Stimulated activated CD4-positive, alpha-beta T cell treated with anti-CD3 and anti-CD28 coated beads, TNF-alpha, amount 100 ng/mL, for 1 hour (primary cell): ENCODE measurements around the gene SS18L1.

Experiments
- DNase-seq, 3 donors: peaks; one replicate each; pipeline ENCODE4 v3.0.0-alpha.2; 2020; ENCODE audit warnings: low read depth in 3 of 3, low spot score in 1 of 3

SS18L1 gene

DNA sequence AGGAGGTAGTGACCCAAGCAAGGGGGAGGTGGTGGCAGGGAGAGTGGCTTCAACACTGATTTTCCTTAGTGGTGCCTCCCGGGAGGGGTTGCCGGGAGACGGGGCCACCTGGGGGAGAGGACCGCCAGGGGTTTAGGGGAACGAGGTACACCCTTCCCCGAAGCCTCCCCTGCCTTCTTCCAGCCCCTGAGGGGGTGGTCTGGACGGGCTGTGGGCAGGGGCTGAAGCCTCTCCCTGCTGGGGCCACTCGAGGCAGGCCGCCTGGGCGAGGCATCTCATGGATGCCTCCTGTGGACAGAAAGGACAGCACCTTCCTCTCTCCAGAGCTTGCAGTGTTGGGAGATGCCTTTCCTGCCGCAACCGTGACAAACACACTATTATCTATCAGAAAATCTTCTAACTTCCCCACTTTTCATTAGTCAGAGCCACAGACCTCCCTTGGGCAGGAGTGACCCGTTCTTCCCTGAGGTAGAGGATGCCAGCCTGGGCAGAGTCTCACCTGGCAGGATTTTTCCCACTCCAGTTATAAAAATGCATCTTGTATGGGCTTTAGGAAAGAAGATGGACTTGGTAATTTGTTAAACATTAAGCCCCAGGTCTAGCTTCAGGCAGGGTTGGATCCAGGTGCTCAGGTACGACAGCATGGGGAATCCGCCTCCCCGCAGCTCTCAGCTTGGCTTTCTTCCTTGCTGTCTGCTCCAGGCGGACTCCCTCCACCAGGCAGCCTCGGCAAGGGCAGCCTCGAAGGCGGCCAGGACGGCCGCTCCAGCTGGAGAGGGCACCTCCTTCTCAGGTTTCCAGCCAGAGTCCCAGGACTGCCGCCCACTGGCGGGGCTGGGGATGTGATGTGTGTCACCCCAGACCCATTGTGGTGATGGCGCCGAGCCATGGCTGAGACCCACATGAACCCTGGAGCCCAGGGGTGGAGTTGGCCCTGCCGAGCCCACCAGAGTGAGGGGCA, 65.5 kb downstream of the SS18L1 start:
- no peak for DNase-seq

DNA sequence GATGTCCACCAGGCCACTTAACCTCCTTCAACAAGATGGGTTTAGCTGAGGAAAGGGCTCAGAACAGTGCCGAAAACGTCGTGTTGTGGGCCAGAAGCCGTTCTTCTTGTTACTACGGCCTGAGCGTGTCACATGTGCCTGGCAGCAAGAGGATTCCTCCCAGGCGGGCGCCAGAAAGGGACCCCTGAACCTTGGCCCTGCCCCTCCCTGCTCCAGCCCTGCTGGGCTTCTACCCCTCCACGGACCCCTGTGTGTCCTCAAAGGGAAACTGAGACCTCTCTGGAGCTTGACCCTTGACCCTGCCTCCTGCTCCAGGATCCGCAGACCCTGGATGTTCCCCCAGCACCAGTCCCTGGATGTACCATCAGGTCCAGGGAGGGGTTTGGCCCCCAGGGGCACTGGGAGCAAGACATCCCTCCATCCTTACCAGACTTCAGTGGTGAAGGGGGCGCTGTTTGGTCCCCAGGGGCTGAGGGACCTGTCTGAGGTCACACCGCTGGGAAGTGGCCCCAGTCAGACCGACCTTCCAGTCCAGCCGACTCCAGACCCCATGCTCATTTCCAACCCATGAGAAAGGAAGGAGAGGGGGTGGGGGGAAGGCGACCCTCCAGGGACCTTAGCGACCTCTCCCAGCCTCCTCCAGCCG, 66.4 kb downstream of the SS18L1 start:
- DNase-seq, result no peak

DNA sequence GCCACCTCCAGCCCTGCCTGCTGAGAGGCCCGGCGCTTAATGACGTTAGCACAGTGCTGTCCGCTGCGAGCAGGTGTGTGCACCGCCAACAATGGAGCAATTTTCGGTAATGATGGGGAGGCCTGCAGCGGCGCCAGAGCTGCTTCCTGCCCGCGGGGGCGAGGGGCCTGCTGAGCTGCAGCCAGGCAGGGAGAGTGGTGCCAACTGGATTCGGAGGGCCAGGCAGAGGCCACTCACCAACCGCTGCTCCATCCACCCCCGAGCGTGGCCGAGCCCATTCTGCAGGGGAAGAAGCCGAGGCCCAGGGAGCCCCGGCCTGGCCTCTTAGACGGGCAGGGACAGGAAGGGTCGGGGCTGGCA, 66.9 kb downstream of the SS18L1 start:
- DNase-seq, result no peak

DNA sequence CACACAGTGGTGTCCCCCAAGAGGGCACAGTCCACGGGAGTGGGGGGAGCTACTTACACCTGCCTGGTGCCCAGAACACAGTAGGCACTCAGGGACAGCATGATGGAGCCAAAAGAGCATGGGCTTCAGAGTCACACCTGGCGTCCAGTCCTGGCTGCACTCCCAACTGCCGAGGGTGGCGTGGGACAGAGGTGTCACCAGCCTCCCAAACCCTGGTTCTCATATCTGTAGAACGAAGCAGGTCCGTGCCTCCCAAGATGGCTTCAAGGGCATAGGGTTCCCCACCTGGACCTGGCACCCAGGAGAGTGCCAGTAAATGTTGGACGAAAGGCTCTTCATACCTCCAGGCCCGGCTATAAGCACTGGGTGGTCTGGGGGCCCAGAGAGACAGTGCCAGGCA, 67.6 kb downstream of the SS18L1 start:
- DNase-seq, result no peak

DNA sequence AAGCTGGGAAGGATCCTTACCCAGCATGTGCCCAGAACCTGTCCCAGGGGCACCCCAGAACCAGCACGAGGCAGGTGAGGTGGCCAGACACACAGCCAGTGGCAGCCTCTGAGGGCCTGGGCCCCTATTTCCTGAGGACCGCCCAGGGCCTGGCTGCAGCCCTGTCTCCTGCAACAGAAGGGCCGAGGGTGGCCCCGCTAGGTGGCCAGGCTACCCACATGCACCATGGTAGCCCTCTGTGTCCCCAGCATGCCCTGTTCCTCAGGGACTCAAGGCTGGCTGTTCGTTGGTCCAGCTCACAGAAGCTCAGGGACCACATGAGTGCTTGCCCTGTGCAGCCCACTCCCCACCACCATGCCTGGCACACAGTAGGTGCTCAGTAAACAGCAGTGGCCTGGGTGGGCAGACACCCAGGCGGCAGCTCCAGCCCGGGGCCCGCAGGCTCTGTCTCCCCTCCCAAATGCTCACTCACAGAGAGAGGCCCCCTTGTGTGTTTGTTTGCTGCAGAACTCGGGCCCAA, 68.3 kb downstream of the SS18L1 start:
- no peak for DNase-seq

DNA sequence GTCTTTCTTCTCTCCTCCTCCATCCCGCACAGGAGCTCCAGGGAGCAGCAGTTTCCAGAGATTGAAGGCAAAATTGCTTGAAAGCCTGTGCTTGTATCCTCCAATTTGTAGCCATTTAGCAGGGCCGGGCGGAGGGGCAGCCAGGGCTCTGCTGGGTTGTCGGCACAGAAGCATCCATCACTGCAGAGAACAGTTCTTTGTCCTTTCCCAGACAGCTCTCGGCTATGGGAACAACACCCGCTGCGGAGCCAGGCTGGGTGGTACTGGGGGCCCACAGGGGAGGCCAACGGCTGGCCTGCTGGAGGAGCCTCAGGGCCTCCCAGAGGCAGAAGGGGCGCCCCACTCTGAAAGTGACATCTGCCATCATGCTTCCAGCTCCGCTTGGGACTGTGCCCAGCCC, 68.7 kb downstream of the SS18L1 start:
- DNase-seq, result no peak

DNA sequence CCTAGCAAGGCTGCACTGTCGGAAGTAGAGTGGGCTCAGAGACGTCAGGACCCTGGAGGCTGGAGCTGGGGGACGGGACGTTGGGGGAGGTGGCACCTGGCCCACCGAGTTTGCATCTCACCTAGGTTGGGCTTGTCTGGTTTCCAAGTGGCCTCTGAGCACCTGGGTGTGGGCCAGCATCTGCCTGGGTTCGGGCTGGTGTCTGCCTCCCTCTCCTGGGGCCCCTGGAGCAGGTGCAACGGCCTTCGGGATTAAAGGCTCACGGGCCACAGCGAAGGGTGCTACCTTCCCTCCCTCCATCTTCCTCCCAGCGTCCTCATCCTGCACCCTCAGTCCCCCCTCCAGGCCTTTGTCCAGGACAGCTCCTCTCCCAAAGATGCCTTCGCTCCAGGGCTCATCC, 70.5 kb downstream of the SS18L1 start:
- DNase-seq, result no peak

DNA sequence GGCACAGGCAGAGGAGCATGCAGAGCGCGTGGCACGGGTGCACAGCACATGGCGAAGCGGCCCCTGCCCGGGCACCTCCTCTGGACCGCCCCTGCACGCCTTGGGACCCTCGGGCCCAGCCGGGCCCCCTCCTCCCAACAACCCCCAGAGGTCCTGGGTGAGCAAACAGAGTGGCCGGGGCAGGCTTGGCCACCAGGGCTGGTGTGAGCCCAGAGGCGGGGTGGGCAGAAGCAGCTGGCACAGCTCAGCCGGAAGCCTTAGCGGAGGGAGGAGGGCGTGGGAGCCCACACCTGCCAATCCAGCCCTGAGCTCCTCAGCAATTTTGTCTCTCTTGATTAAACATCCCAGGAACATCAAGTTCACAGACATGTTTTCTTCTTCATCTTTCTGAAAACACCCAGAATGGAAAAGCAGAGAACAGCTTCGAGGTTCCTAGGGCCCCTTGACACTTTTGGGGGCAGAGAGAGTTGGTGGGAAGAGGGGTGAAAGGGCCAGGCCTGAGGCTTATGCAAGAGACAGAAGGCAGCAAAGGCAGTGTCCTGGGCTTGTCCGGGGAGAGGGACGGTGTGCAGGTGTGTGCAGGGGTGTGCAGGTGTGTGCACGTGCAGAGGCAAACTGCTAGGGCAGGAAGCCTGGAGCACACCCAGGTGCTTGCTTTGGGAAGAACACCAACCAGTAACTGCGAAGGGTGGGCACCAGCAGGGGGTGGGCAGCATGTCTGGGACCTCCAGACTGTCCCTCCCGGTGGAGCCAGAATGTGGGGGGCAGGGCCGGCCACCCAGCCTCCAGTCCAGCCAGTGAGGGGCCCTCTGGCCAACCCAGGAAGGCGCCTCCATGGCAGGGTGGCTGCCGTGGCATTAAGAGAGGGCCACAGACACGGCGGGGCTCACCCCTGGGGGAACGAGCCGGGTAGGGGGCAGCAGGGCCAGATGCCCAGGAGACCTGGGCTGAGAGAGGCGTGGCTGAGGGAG, 71.7 kb downstream of the SS18L1 start:
- no peak for DNase-seq

DNA sequence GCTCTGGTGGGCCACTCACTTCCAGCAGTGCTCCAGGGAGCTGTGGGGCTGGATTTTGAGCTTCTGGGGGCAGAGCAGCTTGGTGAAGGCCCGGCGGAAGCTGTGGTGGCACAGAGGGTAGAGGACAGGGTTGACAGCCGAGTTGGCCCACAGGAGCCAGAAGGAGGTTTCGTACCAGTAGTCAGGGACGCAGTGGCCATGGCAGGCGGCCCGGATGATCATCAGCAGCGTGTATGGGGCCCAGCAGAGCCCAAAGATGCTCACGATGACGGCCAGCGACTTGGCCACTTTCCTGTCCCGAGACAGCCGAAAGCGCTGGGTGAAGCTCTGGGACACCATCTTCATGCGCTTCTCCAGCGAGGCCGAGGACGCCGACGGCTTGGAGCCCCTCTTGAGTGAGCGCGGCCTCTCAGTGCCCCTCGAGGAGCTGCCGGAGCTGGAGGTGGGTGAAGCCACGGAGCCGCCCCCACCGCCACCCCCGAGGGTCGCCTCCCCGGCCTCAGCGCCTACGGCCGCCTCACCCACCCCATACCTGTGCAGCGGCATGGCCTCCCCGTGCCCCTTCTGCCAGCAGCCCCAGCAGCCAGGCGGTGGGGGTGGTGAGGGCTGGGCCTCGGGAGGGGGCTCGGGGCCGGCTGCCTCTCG, 72.5 kb downstream of the SS18L1 start:
- DNase-seq, result no peak

DNA sequence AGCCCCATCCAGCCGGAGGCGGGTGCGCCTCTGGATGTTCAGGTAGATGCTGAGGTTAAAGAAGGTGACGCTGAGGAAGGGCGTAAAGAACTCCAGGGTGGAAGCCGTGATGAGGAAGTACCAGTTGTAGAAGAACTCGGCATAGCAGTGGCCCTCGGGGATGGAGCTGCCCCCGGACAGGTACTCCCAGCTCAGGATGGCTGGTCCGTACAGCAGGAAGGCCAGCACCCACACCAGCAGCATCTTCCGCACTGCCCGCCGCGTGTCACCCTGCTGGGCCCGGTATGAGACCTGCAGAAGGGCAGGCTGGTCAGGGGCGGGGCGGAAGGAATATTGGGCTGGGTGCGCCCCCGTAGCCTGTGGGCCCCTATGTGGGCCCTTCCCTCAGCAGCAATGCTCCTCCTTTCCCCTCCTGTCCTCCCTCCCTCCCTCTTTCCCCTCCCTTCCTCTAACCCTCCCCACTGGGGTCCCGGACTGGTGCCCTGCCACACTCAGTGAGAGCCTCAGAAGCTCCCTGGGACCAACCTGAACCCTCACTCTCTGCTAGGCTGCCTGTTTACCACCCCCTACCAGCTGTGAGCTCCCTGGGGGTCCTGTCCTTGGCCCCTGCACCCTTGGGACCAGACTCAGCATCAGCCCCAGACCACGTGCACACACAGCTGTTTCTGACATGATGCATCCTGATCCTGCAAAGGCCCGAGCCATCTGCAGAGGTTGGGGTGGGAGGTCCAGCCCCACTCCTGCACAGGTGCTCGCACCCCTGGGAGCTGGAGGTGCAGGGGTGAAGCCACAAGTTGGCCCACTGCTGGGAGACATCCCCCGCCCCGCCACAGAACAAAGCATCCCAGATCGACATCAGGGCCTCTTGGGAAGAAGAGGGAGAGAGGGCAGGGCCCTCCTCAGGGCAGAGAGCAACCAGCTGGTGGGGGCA, 73.3 kb downstream of the SS18L1 start:
- DNase-seq, result no peak

DNA sequence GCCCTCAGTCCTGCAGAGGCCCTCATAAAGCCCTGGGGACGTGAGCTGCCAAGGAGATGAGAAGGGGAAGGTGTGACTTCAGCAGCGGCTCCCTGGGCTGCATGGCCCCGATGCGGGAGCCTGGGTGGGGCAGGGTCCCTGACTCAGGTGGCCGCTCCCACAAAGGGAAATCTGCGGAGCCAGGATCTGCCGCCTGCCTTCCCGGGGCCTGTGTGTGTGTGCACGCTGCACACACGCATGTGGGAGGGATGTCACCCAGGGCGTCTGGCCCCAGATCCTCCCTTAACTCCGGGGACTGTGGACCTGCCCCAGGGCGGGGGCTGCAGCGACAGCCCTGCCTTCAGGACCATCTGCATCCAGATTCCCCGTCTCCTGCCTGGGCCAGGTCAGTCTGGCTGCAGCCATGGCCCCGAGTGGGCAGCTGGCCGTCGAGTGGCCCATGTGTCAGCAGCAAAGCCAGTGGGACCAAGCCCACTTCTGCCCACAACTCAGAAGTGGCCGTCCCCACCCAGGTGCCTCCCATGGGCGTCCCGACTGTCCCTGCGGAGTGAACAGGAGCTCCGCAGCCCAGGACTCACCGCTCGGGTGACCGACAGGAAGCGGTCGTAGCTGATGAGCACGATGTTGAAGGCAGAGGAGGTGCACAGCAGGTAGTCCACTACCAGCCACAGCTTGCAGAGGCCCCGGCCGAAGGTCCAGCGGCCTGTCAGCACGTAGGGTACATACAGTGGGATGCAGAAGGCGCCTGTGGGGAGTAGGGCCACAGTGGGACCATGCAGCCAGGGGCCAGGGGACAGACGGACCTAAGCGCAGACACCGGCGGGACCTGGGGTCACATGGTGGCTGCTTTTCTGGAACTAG, 74.6 kb downstream of the SS18L1 start:
- no peak for DNase-seq

DNA sequence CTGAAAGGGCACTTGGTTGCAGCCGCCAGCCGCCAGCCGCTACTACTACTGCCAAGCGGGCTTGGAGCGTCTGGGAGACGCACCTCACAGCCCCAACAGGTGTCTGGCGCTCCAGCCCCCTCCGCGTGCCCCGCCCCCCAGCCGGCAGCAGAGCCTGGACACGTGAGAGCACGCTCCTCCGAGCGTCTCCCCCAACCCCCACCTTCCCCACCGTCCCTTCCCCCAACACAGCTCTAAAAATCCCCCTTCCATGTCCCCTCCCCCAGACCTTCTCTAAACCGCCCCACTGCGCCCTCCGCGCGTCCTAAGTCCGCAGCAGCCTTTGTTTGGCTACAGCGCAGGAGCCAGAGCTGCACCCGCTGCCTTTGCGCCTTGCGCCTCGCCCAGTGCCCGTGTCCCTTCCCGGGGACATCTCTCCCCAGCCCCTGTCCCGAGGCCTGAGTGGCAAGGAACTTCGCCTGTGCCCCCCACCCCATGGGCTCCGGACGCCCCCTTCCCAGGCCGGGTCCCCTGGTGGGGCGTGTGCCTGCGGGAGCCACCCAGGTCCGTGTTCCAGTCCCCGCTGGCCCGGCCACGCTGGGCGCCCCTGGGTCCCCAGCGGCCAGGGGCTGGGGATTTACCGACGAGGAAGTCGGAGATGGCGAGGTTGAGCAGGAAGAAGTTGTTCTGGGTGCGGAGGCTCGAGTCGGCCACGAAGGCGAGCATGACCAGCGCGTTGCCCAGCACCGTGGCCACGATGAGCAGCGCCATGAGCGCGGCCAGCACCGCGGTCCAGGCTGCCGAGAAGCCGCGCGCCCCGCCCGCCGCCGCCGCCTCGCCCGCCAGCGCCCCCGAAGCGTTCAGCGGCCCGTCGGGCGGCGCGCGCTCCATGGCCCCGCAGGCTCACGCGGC, 75.8 kb downstream of the SS18L1 start:
- no peak for DNase-seq

DNA sequence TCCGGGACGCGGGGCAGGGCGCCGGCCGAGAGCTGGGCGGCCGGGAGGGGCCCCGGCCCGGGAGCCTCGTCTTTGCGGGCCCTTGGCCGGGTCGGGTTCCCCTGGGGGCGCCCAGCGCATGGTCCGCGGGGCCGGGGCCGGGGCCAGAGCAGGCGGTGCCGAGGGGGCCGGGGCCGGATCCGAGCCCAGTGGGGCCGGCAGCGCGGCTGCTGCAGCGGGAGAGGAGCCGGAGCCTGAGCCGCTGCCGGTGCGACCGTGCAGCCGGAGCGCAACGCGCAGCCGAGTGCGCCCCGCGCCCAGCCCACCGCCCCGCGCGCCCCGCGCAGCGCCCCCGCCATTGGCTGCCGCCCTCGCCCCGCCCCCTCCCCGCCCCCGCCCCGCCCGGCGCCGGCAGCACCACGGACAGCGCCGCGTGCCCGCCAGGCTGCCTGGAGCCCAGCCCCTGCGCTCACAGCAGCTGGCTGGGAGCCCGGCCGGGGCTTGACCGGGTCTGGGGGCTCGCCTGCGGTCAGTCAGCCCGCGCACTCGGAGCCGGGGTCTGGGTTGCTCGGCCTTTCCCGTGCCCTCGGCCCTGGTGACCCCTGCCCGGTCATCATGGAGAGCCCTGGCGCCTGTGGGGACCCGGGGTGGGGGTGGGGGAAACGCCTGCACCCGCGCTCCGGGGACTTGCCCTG, 76.6 kb downstream of the SS18L1 start, which contains the start of gene HRH3:
HRH3 (minus strand) TSS at position 287 of the 674 bp plus-strand sequence. CDS start 308 bp downstream, outside the sequence.
- DNase-seq, result peak in 1 of 3 donors; percentile 20

DNA sequence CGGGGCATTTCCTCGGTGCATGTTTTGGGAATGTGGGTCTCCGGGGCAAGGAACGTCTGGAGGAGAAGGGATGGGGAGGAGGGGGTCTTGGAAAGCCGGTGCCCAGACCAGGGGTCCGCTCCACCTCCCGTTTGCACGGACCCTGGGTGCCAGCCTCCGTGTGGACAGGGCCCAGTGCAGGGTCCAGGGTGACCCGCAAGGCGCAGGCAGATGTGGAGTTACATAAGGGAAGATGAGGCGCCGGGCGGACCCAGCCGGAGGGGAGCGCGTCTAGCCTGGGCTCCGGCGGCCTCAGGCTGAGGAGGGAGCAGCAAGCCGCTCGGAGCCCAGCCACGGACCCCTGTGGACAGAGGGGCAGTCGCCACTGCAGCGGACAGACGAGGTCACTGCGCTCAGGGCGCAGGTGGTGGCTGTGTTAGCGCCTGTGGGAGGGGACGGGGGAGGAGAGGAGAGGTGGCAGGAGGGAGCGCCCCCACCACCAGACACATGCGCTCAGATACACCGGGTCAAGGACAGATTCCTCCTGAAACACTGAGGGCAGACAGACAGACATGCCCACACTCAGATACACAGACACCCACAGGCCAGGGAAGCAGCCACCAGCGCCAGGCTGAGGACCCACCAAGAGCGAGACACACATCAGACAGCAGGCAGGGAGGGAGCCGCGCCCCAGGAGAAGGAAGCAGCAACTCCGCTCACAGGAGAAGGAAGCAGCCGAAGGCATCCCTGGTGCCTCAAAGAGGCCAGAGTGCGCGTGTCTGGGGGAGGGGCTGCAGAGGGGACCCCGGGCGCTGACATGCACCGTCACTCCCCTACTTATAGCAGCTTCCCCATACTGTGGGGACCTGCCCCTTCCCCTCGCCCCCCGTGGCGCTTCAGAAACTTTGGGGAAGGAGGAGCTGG, 77.3 kb downstream of the SS18L1 start:
- no peak for DNase-seq

DNA sequence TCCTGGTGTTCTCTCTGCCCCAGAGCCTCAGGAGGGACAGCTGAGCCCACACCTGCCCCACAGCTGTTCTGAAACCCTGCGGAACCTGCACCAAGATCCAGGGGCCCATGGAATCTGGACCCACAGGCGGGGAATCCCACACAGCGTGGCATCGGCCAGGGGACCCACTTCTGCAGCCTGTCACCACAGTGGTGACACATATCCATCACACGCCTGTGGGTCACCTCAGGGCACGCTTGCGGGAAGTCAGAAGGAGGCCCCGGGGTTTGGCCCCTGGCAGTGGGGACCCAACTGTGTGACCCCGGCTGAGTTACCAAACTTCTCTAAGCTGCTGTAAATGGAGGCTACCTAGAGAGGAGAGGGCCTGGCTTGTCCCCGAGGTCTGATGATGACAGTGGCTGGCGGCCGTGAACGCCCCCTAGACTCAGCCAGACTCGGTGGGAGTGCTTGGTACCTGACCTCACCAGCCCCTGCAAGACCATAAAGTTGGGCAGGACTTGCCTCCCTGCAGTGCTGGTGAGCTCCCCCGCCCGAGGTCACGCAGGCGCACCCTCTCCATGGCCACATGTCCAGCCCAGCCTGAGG, 78.8 kb downstream of the SS18L1 start:
- no peak for DNase-seq

DNA sequence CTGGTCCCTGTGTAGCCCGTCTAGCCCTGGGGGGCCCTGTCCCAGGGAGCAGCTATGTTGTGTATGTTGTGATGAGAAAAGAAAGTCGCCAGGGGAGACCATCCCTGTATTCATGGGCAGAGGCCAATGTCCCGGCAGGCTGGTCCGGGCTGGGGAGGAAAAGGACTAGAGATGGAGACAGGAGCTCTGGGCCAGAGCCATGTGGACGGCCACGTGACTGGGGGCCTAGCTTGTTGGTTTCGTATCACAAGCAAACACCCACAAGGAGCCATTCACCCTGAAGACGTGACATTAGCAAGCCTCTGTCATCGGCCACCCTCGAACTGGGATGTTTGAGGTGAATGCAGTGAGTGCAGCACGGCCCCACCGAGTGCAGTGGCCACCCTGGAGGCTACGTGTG, 79.4 kb downstream of the SS18L1 start:
- no peak for DNase-seq
